GM12864 (cell line): Measurements from ENCODE around the gene HOGA1.
"Not testable (repeated sequence)": the region's sequence is repeated elsewhere in the genome, so short reads cannot be mapped to it uniquely, and the experiment has no call there.

Experiments used
- DNase-seq: peaks from one replicate; pipeline ENCODE4 v3.0.0-alpha.2; 2011; ENCODE audit warnings: low read depth
- H3K4me3 ChIP-seq: 2 replicates; pipeline ENCODE4 v1.5.1; 2011; ENCODE audit warnings: mild to moderate bottlenecking, low read depth, low read length, control low read depth
- TF ChIP-seq, protein P1 (sequence below): IDR thresholded peaks from 2 replicates; pipeline ENCODE4 v1.5.1; 2011; ENCODE audit warnings: low read depth, mild to moderate bottlenecking, moderate library complexity, low read length, control low read depth, inconsistent platforms; ENCODE audit errors: missing control alignments

HOGA1 gene

GRCh38 chr10:97548828-97549455 is 35.2 kb upstream of the HOGA1 start:
- TF ChIP-seq, protein P1, sequence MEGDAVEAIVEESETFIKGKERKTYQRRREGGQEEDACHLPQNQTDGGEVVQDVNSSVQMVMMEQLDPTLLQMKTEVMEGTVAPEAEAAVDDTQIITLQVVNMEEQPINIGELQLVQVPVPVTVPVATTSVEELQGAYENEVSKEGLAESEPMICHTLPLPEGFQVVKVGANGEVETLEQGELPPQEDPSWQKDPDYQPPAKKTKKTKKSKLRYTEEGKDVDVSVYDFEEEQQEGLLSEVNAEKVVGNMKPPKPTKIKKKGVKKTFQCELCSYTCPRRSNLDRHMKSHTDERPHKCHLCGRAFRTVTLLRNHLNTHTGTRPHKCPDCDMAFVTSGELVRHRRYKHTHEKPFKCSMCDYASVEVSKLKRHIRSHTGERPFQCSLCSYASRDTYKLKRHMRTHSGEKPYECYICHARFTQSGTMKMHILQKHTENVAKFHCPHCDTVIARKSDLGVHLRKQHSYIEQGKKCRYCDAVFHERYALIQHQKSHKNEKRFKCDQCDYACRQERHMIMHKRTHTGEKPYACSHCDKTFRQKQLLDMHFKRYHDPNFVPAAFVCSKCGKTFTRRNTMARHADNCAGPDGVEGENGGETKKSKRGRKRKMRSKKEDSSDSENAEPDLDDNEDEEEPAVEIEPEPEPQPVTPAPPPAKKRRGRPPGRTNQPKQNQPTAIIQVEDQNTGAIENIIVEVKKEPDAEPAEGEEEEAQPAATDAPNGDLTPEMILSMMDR = no peak

GRCh38 chr10:97549587-97550322 is 34.4 kb upstream of the HOGA1 start:
- no peak overlapping the region for H3K4me3 ChIP-seq
- no peak for DNase-seq
- TF ChIP-seq, protein P1 = no peak

More at GRCh38 chr10:97548828-97549455, 35.2 kb upstream of the HOGA1 start:
- DNase-seq = no peak
- no peak overlapping the region for H3K4me3 ChIP-seq

- no peak overlapping the region for H3K4me3 ChIP-seq
- no peak for DNase-seq
- TF ChIP-seq, protein P1 = no peak
These were observed 33.6 kb upstream of the HOGA1 start for GRCh38 chr10:97550336-97551149.

DNA sequence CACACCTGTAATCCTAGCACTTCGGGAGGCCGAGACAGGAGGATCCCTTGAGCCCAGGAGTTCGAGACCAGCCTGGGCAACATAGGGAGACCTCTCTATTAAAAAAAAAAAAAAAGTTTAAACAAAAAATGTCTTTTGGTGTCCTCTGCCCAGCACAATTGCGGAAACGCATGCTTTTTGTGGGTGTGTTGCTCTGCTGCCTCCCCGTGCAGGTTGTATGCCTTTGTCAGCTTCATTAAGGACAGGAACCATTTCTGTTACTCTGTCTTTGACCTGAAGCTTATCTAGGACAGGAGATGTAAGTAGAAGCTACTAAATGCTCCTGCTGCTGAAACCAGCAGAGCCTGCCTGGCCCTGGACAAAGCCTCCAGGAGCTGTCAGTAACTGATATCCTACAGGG is 32.9 kb upstream of the HOGA1 start:
- no peak overlapping the region for H3K4me3 ChIP-seq
- TF ChIP-seq, protein P1 = no peak
- no peak for DNase-seq

DNA sequence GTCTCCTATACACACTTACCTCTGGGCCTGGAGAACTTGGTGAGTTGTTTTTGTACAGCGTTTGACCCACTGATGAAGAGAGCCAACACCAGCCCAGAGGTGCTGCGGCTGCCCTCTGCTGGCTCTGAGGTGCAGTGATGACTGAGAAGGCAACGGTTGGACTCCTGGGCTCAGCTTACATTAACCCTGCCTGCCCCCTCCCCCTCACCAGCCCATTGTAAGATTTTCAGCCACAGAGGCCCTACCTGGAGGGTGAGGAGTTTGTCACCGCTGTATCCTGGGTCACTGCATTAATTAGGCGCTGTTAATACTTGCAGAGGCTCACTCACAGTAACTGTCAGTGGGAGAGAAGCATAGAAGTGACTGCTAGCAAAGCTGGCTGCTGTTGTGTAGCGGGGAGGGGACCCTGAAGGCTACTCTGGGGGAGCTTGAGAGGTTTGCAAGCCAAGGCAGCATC is 30.6 kb upstream of the HOGA1 start:
- no peak for DNase-seq
- no peak overlapping the region for H3K4me3 ChIP-seq
- TF ChIP-seq, protein P1 = peak; percentile 87

GRCh38 chr10:97554336-97554735 is 29.9 kb upstream of the HOGA1 start:
- not testable (repeated sequence) for DNase-seq, H3K4me3 ChIP-seq

DNA sequence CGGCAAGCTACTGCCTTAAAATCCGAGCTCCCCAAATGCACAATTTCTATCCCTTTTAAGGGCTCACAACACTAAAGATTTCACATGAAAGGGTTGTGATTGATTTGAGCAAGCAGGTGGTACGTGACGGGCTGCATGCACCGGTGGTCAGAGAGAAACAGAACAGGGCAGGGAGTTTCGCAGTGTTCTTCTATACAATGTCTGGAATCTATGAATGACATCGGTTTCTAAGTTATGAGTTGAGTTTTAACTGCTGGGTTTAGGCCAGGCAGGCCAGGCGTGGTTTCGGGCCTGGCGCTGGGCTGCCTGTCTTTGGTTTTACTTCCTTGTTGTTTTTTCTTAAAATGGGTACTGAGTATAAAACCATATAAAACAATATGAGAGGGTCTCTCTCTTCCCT is 28.6 kb upstream of the HOGA1 start:
- not testable (repeated sequence) for H3K4me3 ChIP-seq
- peak; percentile 40 for DNase-seq

DNA sequence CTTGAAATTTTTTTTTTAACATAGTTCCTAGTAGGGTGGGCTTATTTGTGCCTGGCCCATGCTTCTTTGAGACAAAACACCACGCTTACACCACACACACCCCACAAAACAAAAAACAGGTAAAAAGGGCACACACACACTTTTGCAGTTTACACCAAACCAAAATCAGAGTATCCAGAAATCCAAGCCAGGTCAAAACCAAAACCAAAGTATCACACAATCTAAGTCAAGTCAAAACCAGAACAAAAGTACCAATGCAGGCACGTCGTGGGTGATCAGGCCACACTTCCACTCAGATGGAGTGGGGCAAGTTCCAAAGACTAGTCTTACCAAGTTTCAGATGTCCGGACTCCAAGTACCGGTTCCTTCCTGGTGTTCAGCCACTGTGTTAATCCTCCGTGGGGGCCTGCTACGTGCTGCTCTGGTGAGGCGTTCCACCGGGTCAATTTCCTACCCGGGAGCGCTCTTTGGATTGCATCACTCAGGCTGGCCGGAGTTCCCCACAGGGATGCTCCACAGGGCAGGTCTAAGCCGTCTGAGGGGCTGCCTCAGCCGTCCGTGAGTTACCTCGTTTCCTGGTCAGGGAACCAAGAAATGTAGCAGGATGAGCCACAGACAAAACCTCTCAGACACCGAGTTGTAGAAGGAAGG is 23.3 kb upstream of the HOGA1 start:
- not testable (repeated sequence) for H3K4me3 ChIP-seq, DNase-seq

DNA sequence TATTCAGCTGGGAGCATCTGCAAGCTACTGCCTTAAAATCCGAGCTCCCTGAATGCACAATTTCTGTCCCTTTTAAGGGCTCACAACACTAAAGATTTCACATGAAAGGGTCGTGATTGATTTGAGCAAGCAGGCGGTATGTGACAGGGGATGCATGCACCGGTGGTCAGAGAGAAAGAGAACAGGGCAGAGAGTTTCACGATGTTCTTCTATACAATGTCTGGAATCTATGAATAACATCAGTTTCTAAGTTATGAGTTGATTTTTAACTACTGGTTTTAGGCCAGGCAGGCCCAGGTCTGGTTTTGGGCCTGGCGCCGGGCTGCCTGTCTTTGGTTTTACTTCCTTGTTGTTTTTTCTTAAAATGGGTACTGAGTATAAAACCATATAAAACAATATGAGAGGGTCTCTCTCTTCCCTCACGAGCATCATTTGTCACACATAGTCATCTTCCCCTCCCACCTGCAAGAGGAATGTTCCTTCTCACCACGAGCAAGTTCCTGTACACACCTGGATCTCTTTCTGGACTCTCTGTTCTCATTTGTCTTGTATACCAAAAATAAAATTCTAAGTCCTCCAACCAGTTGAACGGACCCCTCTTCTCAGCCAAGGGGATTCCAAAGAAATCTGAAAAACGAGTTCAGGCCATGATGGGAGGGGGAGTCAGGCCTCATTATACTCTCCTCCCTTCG is 22.7 kb upstream of the HOGA1 start:
- not testable (repeated sequence) for DNase-seq, H3K4me3 ChIP-seq

- not testable (repeated sequence) for H3K4me3 ChIP-seq, DNase-seq
These were observed 21.9 kb upstream of the HOGA1 start for GRCh38 chr10:97562329-97562728.
